ENCODE results near the gene EEA1.

EEA1 gene

GRCh38 chr12:92952394-92952793, 23.3 kb upstream of the EEA1 start:
- no peak for DNase-seq
- no peak overlapping the region for H3K27ac ChIP-seq
- H3K9me3 ChIP-seq (ENCODE audit: severe bottlenecking) = peaks cover 5% of the 10 kb centered on the region
- no peaks in the 10 kb centered on the region for H3K36me3 ChIP-seq
- no peak overlapping the region for H3K4me3 ChIP-seq (ENCODE audit: low read depth, low read length)
- no peak for TF ChIP-seq CTCF (IDR thresholded peaks at IDR 0.05; ENCODE audit: low read depth, low read length)
- no peaks in the 10 kb centered on the region for H3K27me3 ChIP-seq (ENCODE audit: insufficient read depth, low read depth, severe bottlenecking)

- H3K27ac ChIP-seq = no peak overlapping the region
- H3K36me3 ChIP-seq = no peaks in the 10 kb centered on the region
- no peak for TF ChIP-seq CTCF (IDR thresholded peaks at IDR 0.05; ENCODE audit: low read depth, low read length)
- no peak for DNase-seq
- H3K27me3 ChIP-seq (ENCODE audit: insufficient read depth, low read depth, severe bottlenecking) = no peaks in the 10 kb centered on the region
- H3K9me3 ChIP-seq (ENCODE audit: severe bottlenecking) = peaks cover 5% of the 10 kb centered on the region
- no peak overlapping the region for H3K4me3 ChIP-seq (ENCODE audit: low read depth, low read length)
These were observed 21.9 kb upstream of the EEA1 start for GRCh38 chr12:92951006-92951405.

GRCh38 chr12:92950011-92950410, 20.9 kb upstream of the EEA1 start:
- no peak overlapping the region for H3K4me3 ChIP-seq (ENCODE audit: low read depth, low read length)
- H3K27me3 ChIP-seq (ENCODE audit: insufficient read depth, low read depth, severe bottlenecking) = no peaks in the 10 kb centered on the region
- no peak overlapping the region for H3K27ac ChIP-seq
- H3K9me3 ChIP-seq (ENCODE audit: severe bottlenecking) = peaks cover 5% of the 10 kb centered on the region
- no peak for DNase-seq
- TF ChIP-seq CTCF (IDR thresholded peaks at IDR 0.05; ENCODE audit: low read depth, low read length) = no peak
- no peaks in the 10 kb centered on the region for H3K36me3 ChIP-seq

- Histone ChIP-seq H3K27me3 (ENCODE audit: insufficient read depth, low read depth, severe bottlenecking) (no peaks in the 10 kb centered on the region), H3K9me3 (ENCODE audit: severe bottlenecking) (peaks cover 5% of the 10 kb centered on the region), H3K36me3 (no peaks in the 10 kb centered on the region), H3K27ac (no peak overlapping the region), H3K4me3 (ENCODE audit: low read depth, low read length) (no peak overlapping the region)
- no peak for TF ChIP-seq CTCF (IDR thresholded peaks at IDR 0.05; ENCODE audit: low read depth, low read length)
- DNase-seq = no peak
These were observed 20.4 kb upstream of the EEA1 start for GRCh38 chr12:92949466-92949865.

GRCh38 chr12:92947589-92948215, 18.6 kb upstream of the EEA1 start:
- TF ChIP-seq CTCF (IDR thresholded peaks at IDR 0.05; ENCODE audit: low read depth, low read length) = no peak
- H3K9me3 ChIP-seq (ENCODE audit: severe bottlenecking) = no peaks in the 10 kb centered on the region
- H3K27ac ChIP-seq = no peak overlapping the region
- H3K27me3 ChIP-seq (ENCODE audit: insufficient read depth, low read depth, severe bottlenecking) = no peaks in the 10 kb centered on the region
- no peaks in the 10 kb centered on the region for H3K36me3 ChIP-seq
- no peak overlapping the region for H3K4me3 ChIP-seq (ENCODE audit: low read depth, low read length)
- no peak for DNase-seq

- Histone ChIP-seq H3K4me3 (ENCODE audit: low read depth, low read length) (no peak overlapping the region), H3K27me3 (ENCODE audit: insufficient read depth, low read depth, severe bottlenecking) (no peaks in the 10 kb centered on the region), H3K9me3 (ENCODE audit: severe bottlenecking) (no peaks in the 10 kb centered on the region), H3K36me3 (no peaks in the 10 kb centered on the region), H3K27ac (no peak overlapping the region)
- no peak for TF ChIP-seq CTCF (IDR thresholded peaks at IDR 0.05; ENCODE audit: low read depth, low read length)
- DNase-seq = no peak
These were observed 16.6 kb upstream of the EEA1 start for GRCh38 chr12:92945659-92946220.
